GM12801 (cell line): Measurements from ENCODE around the gene TAAR9.

ENCODE experiments used
- CTCF ChIP-seq: IDR thresholded peaks from one replicate; pipeline ENCODE4 v1.5.1; 2011; ENCODE audit warnings: control low read depth; ENCODE audit not compliant: insufficient read length; ENCODE audit errors: extremely low read depth

The TAAR9 gene

GRCh38 chr6:132537977-132538376, at the start of gene TAAR9:
Gene TAAR9, plus strand, starts transcription at chr6:132538277. Its CDS starts 13 bp downstream, at chr6:132538290.
- TF ChIP-seq CTCF, result no peak

GRCh38 chr6:132489376-132489775, 48.7 kb upstream of the TAAR9 start:
- TF ChIP-seq CTCF, result no peak

- no peak for TF ChIP-seq CTCF
Observed at GRCh38 chr6:132490024-132490423, 48.1 kb upstream of the TAAR9 start.

- TF ChIP-seq CTCF, result no peak
Observed at GRCh38 chr6:132490478-132491204, 47.4 kb upstream of the TAAR9 start.

- no peak for TF ChIP-seq CTCF
Observed at GRCh38 chr6:132491303-132491702, 46.8 kb upstream of the TAAR9 start.

GRCh38 chr6:132491881-132492280, 46.2 kb upstream of the TAAR9 start:
- TF ChIP-seq CTCF, result no peak

- no peak for TF ChIP-seq CTCF
Observed at GRCh38 chr6:132494954-132495353, 43.1 kb upstream of the TAAR9 start.
